HepG2 (cell line): Measurements from ENCODE around the gene MTHFD2. TPM values are rescaled to one million over a fixed set of nuclear protein-coding genes. Genes with fewer than 3 reads are reported as not detected.

Experiments
- ETV5 ChIP-seq: IDR thresholded peaks from 2 replicates; pipeline ENCODE4 v1.6.1; 2018; ENCODE audit warnings: missing biosample characterization, missing genetic modification reagents, inconsistent platforms, borderline replicate concordance
- HDAC6 ChIP-seq: fragments of 200-600 bp; sonication (generic); IDR thresholded peaks from 2 replicates; pipeline ENCODE4 v1.7.0; 2017; ENCODE audit warnings: mild to moderate bottlenecking, antibody characterized with exemption, low read length, low read depth
- HOXD1 ChIP-seq: sonication (generic); formaldehyde crosslinking; IDR thresholded peaks from 2 replicates; pipeline ENCODE4 v1.5.0; 2020; ENCODE audit warnings: missing genetic modification reagents
- MIXL1 ChIP-seq: IDR thresholded peaks from 2 replicates; pipeline ENCODE4 v1.6.1; 2016
- NR0B2 ChIP-seq: sonication (generic); formaldehyde crosslinking; IDR thresholded peaks from 2 replicates; pipeline ENCODE4 v1.4.0; 2020; ENCODE audit warnings: mild to moderate bottlenecking, missing genetic modification reagents
- NR2F1 ChIP-seq, 2 experiments: fragments of 450-650 bp in 1 of 2; formaldehyde crosslinking in 1 of 2; IDR thresholded peaks; 2 replicates each; pipeline versions ENCODE4 v1.5.0 to v1.6.1; 2016 to 2020; ENCODE audit warnings: mild to moderate bottlenecking in 1 of 2, missing compliant biosample characterization in 1 of 2, missing genetic modification reagents in 1 of 2, moderate library complexity in 1 of 2
- PTBP1 ChIP-seq: fragments of 200-400 bp; formaldehyde crosslinking; IDR thresholded peaks from 2 replicates; pipeline ENCODE4 v1.6.1; 2018; ENCODE audit warnings: low read length, low read depth; ENCODE audit not compliant: poor library complexity, severe bottlenecking
- RFX1 ChIP-seq: fragments of 450-650 bp; IDR thresholded peaks from 2 replicates; pipeline ENCODE4 v1.6.1; 2017
- RNF2 ChIP-seq: fragments of 450-650 bp; conservative IDR thresholded peaks from 2 replicates; pipeline ENCODE4 v1.6.1; 2016; ENCODE audit warnings: low read depth
- SIN3B ChIP-seq: fragments of 150-350 bp; IDR thresholded peaks from 2 replicates; pipeline ENCODE4 v1.6.1; 2014; ENCODE audit warnings: low read length
- THAP9 ChIP-seq: sonication (generic); formaldehyde crosslinking; IDR thresholded peaks from 2 replicates; pipeline ENCODE4; 2020; ENCODE audit warnings: missing genetic modification reagents, mild to moderate bottlenecking, borderline replicate concordance
- ZBTB42 ChIP-seq: sonication (generic); formaldehyde crosslinking; IDR thresholded peaks from 2 replicates; pipeline ENCODE4 v1.5.0; 2020; ENCODE audit warnings: mild to moderate bottlenecking, missing genetic modification reagents
- ZFP36L2 ChIP-seq: sonication (generic); formaldehyde crosslinking; IDR thresholded peaks from 2 replicates; pipeline ENCODE4 v1.4.0; 2020; ENCODE audit warnings: missing genetic modification reagents
- ZMAT3 ChIP-seq: sonication (generic); formaldehyde crosslinking; conservative IDR thresholded peaks from 2 replicates; pipeline ENCODE4 v1.7.0; 2021; ENCODE audit warnings: missing genetic modification reagents
- ZNF234 ChIP-seq: sonication (generic); formaldehyde crosslinking; conservative IDR thresholded peaks from 2 replicates; pipeline ENCODE4 v1.5.1; 2020; ENCODE audit warnings: mild to moderate bottlenecking, missing genetic modification reagents
- ZNF260 ChIP-seq: sonication (generic); formaldehyde crosslinking; IDR thresholded peaks from 2 replicates; pipeline ENCODE4 v1.4.0; 2020; ENCODE audit warnings: missing genetic modification reagents, low read depth, mild to moderate bottlenecking, borderline replicate concordance
- ZNF282 ChIP-seq: fragments of 450-650 bp; IDR thresholded peaks from 2 replicates; pipeline ENCODE4 v1.6.1; 2018; ENCODE audit not compliant: partially characterized antibody
- ZNF331 ChIP-seq: sonication (generic); formaldehyde crosslinking; IDR thresholded peaks from 2 replicates; pipeline ENCODE4 v1.4.0; 2020; ENCODE audit warnings: missing genetic modification reagents
- ZNF530 ChIP-seq: sonication (generic); formaldehyde crosslinking; IDR thresholded peaks from 2 replicates; pipeline ENCODE4 v1.5.0; 2020; ENCODE audit warnings: low read depth, mild to moderate bottlenecking, missing genetic modification reagents
- ZNF543 ChIP-seq: sonication (generic); formaldehyde crosslinking; IDR thresholded peaks from 2 replicates; pipeline ENCODE4 v1.4.0; 2020; ENCODE audit warnings: mild to moderate bottlenecking, missing genetic modification reagents
- ZNF550 ChIP-seq: sonication (generic); formaldehyde crosslinking; IDR thresholded peaks from 2 replicates; pipeline ENCODE4 v1.4.0; 2020; ENCODE audit warnings: mild to moderate bottlenecking, missing genetic modification reagents, borderline replicate concordance
- ZNF766 ChIP-seq: sonication (generic); formaldehyde crosslinking; IDR thresholded peaks from 2 replicates; pipeline ENCODE4 v1.5.0; 2020; ENCODE audit warnings: missing genetic modification reagents, borderline replicate concordance
- polyA plus RNA-seq, 8 experiments: library from polyadenylated mRNA; depleted of rRNA in 3 of 8; stranded (reverse) in 7 of 8; unstranded in 1 of 8; fragments of >200 nt; fragmentation: Illumina TruSeq in 4 of 8; extraction: Trizol in 4 of 8; gene quantifications; 2 replicates each; pipeline versions ENCODE4 v1.2.1 to v1.2.3, GENCODE V29; 2011 to 2016; ENCODE audit warnings: low read depth in 4 of 8, missing spikeins in 1 of 8, mixed read lengths in 1 of 8; ENCODE audit not compliant: insufficient read depth in 1 of 8
- total RNA-seq, 5 experiments: library from RNA; depleted of rRNA; stranded (reverse); fragments of >200 nt; fragmentation: Illumina TruSeq; extraction: Trizol; gene quantifications; 2 replicates each; pipeline ENCODE4 v1.2.3, GENCODE V29; 2016; ENCODE audit warnings: low read depth in 1 of 5
- TF ChIP-seq, protein P1 (sequence below): sonication (generic); formaldehyde crosslinking; IDR thresholded peaks from 2 replicates; pipeline ENCODE4 v1.8.0; 2022; ENCODE audit warnings: mild to moderate bottlenecking, missing genetic modification reagents, moderate library complexity
- TF ChIP-seq, protein P2 (sequence below): sonication (generic); formaldehyde crosslinking; IDR thresholded peaks from 2 replicates; pipeline ENCODE4 v1.5.0; 2020; ENCODE audit warnings: mild to moderate bottlenecking, missing genetic modification reagents

MTHFD2 gene
- total and polyA plus RNA-seq, 2 of the 13 experiments (the other 11 are each of a cell fraction or from before 2014, with no cell fraction given) = 188 to 269 TPM

GRCh38 chr2:74178211-74179062 is 20.0 kb upstream of the MTHFD2 start, which contains the start of gene MOB1A (continued):
- TF ChIP-seq THAP9 (CRISPR knock-in tag) (peak; percentile 69; the same call in 1 of the 2 replicates), SIN3B (no peak; the same call in 1 of the 2 replicates), ZFP36L2 (CRISPR knock-in tag) (no peak), RFX1 (no peak), ZNF543 (0 out of 2 replicates have a peak, but pooled peaks have one; percentile 61), RNF2 (0 out of 2 replicates have a peak, but pooled peaks have one; percentile 51), ZNF550 (CRISPR knock-in tag) (no peak), NR2F1 (CRISPR knock-in tag; IDR thresholded peaks at IDR 0.05) (no peak), ZNF331 (no peak), PTBP1 (peak; percentile 66), ETV5 (CRISPR knock-in tag) (peak; percentile 19; the same call in 1 of the 2 replicates), ZNF234 (CRISPR knock-in tag) (no peak), MIXL1 (no peak), HOXD1 (0 out of 2 replicates have a peak, but pooled peaks have one; percentile 63), HDAC6 (no peak), ZNF282 (no peak), ZBTB42 (CRISPR knock-in tag) (0 out of 2 replicates have a peak, but pooled peaks have one; percentile 68), ZNF766 (no peak), ZNF260 (CRISPR knock-in tag) (no peak), ZMAT3 (CRISPR knock-in tag) (peak; percentile 36; the same call in 1 of the 2 replicates), ZNF530 (CRISPR knock-in tag) (no peak), NR0B2 (CRISPR knock-in tag) (no peak)
- TF ChIP-seq, protein P1, sequence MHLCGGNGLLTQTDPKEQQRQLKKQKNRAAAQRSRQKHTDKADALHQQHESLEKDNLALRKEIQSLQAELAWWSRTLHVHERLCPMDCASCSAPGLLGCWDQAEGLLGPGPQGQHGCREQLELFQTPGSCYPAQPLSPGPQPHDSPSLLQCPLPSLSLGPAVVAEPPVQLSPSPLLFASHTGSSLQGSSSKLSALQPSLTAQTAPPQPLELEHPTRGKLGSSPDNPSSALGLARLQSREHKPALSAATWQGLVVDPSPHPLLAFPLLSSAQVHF = no peak
- TF ChIP-seq, protein P2, sequence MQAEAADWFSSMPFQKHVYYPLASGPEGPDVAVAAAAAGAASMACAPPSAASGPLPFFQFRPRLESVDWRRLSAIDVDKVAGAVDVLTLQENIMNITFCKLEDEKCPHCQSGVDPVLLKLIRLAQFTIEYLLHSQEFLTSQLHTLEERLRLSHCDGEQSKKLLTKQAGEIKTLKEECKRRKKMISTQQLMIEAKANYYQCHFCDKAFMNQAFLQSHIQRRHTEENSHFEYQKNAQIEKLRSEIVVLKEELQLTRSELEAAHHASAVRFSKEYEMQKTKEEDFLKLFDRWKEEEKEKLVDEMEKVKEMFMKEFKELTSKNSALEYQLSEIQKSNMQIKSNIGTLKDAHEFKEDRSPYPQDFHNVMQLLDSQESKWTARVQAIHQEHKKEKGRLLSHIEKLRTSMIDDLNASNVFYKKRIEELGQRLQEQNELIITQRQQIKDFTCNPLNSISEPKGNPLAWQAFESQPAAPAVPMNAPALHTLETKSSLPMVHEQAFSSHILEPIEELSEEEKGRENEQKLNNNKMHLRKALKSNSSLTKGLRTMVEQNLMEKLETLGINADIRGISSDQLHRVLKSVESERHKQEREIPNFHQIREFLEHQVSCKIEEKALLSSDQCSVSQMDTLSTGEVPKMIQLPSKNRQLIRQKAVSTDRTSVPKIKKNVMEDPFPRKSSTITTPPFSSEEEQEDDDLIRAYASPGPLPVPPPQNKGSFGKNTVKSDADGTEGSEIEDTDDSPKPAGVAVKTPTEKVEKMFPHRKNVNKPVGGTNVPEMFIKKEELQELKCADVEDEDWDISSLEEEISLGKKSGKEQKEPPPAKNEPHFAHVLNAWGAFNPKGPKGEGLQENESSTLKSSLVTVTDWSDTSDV = peak; percentile 84; the same call in 1 of the 2 replicates
